RWPE2 (cell line): Measurements from ENCODE around the gene ITPR3.

Experiments
- ATAC-seq: fragments of 200-7000 bp; cut with Tn5 transposase; 3 replicates; pipeline ENCODE4 v1.9.1; 2021; ENCODE audit warnings: low read depth
- DNase-seq: peaks from one replicate; pipeline ENCODE4 v3.0.0-alpha.2; 2020; ENCODE audit warnings: low spot score
- H3K27ac ChIP-seq: fragments of 450-650 bp; 2 replicates; pipeline ENCODE4 v1.5.1; 2017; ENCODE audit warnings: mild to moderate bottlenecking; ENCODE audit not compliant: poor library complexity, severe bottlenecking
- H3K27me3 ChIP-seq: fragments of 250-450 bp; sonication (Bioruptor Pico); 2 replicates; pipeline ENCODE4 v1.5.1; 2021; ENCODE audit warnings: mild to moderate bottlenecking, moderate library complexity; ENCODE audit not compliant: insufficient read depth, poor library complexity, severe bottlenecking
- H3K36me3 ChIP-seq: fragments of 250-450 bp; sonication (Bioruptor Pico); 2 replicates; pipeline ENCODE4 v1.5.1; 2020; ENCODE audit warnings: low read depth, mild to moderate bottlenecking, moderate library complexity
- H3K4me1 ChIP-seq: fragments of 250-450 bp; sonication (Bioruptor Pico); 2 replicates; pipeline ENCODE4 v1.5.1; 2021; ENCODE audit warnings: mild to moderate bottlenecking, moderate library complexity; ENCODE audit not compliant: insufficient read depth, poor library complexity, severe bottlenecking
- H3K4me3 ChIP-seq: fragments of 250-450 bp; sonication (Bioruptor Pico); 2 replicates; pipeline ENCODE4 v1.5.1; 2021; ENCODE audit warnings: mild to moderate bottlenecking, moderate library complexity; ENCODE audit not compliant: severe bottlenecking
- H3K9me3 ChIP-seq: fragments of 250-450 bp; sonication (Bioruptor Pico); 2 replicates; pipeline ENCODE4 v1.5.1; 2021; ENCODE audit warnings: mild to moderate bottlenecking, moderate library complexity; ENCODE audit not compliant: severe bottlenecking
- TF ChIP-seq, protein P1 (sequence below): fragments of 450-650 bp; IDR thresholded peaks from one replicate; pipeline ENCODE4 v1.5.1; 2017; ENCODE audit warnings: mild to moderate bottlenecking, moderate library complexity; ENCODE audit not compliant: poor library complexity, severe bottlenecking

ITPR3 gene

GRCh38 chr6:33698494-33698893, 77.4 kb downstream of the ITPR3 start:
- Histone ChIP-seq H3K27me3 (no peaks in the 10 kb centered on the region), H3K9me3 (no peaks in the 10 kb centered on the region), H3K4me1 (peaks cover 32% of the 10 kb centered on the region), H3K27ac (no peak overlapping the region), H3K4me3 (no peak overlapping the region), H3K36me3 (peaks cover 91% of the 10 kb centered on the region)
- no peak for DNase-seq
- no peak for ATAC-seq
- TF ChIP-seq, protein P1, sequence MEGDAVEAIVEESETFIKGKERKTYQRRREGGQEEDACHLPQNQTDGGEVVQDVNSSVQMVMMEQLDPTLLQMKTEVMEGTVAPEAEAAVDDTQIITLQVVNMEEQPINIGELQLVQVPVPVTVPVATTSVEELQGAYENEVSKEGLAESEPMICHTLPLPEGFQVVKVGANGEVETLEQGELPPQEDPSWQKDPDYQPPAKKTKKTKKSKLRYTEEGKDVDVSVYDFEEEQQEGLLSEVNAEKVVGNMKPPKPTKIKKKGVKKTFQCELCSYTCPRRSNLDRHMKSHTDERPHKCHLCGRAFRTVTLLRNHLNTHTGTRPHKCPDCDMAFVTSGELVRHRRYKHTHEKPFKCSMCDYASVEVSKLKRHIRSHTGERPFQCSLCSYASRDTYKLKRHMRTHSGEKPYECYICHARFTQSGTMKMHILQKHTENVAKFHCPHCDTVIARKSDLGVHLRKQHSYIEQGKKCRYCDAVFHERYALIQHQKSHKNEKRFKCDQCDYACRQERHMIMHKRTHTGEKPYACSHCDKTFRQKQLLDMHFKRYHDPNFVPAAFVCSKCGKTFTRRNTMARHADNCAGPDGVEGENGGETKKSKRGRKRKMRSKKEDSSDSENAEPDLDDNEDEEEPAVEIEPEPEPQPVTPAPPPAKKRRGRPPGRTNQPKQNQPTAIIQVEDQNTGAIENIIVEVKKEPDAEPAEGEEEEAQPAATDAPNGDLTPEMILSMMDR, result no peak

DNA sequence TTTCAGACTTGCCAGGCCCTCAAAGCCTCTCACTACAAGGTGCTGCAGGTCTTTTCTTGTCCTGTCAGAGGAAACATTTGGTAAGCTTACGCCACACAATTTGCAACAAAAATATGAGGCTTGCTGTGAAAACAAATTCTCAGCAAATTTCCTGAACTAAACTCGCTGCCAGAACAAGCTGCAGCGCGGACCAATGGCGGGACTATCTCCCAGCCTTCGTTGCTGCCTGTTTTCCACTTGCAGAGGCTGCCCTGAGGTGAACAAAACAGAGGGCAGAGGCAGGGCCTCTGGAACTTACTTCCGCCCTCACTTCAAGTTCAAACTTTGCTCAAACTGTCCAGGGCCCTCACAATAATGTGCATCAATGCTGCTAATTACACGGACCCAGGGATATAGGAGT, 78.0 kb downstream of the ITPR3 start:
- H3K27me3 ChIP-seq, result no peaks in the 10 kb centered on the region
- DNase-seq (no peak), ATAC-seq (no peak)
- no peak overlapping the region for H3K4me3 ChIP-seq
- H3K36me3 ChIP-seq, result peaks cover 90% of the 10 kb centered on the region
- H3K9me3 ChIP-seq, result no peaks in the 10 kb centered on the region
- TF ChIP-seq, protein P1, result no peak
- no peak overlapping the region for H3K27ac ChIP-seq
- peaks cover 26% of the 10 kb centered on the region for H3K4me1 ChIP-seq

- Histone ChIP-seq H3K27ac (peak overlapping the region; percentile 13), H3K4me1 (peaks cover 20% of the 10 kb centered on the region), H3K36me3 (peaks cover 84% of the 10 kb centered on the region), H3K9me3 (no peaks in the 10 kb centered on the region), H3K27me3 (no peaks in the 10 kb centered on the region), H3K4me3 (no peak overlapping the region)
- DNase-seq (no peak), ATAC-seq (no peak)
- TF ChIP-seq, protein P1, result no peak
Measured at GRCh38 chr6:33699739-33700138, 78.6 kb downstream of the ITPR3 start.

DNA sequence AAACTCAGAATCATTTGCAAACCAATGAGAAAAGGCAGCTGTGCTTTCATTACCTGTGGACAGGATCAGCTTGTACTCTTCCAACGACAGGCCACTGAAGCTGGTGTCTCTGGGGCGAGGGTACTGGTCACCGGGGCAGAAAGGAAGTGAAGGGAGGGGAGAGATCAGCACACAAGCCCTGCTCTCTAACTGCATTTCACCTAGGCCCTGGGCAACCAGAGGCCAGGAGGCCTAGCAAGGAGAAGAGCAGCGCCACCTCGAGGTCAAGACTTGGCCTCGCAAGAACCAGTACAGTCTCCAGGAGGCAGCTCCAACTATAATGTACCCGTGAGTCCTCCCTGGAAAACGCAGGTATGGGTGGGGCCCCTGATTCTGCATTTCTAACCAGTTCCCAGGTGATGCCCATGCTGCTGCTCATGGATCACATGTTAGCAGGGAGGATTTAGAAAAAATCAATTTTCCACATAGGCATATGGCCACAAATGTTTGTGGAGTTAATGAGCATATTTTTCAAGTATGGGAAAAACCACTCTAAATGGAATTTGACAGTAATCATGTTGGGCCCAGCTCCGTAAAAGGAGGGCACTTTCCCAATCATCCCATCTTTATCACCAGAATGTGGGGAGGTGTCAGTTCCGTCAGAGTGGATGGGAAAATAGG, 79.4 kb downstream of the ITPR3 start:
- H3K4me3 ChIP-seq, result no peak overlapping the region
- no peaks in the 10 kb centered on the region for H3K9me3 ChIP-seq
- DNase-seq, result no peak
- no peaks in the 10 kb centered on the region for H3K27me3 ChIP-seq
- peaks cover 12% of the 10 kb centered on the region for H3K4me1 ChIP-seq
- H3K27ac ChIP-seq, result peak overlapping the region; percentile 13
- ATAC-seq, result peak; percentile 48
- TF ChIP-seq, protein P1, result peak; percentile 69
- peaks cover 77% of the 10 kb centered on the region for H3K36me3 ChIP-seq

DNA sequence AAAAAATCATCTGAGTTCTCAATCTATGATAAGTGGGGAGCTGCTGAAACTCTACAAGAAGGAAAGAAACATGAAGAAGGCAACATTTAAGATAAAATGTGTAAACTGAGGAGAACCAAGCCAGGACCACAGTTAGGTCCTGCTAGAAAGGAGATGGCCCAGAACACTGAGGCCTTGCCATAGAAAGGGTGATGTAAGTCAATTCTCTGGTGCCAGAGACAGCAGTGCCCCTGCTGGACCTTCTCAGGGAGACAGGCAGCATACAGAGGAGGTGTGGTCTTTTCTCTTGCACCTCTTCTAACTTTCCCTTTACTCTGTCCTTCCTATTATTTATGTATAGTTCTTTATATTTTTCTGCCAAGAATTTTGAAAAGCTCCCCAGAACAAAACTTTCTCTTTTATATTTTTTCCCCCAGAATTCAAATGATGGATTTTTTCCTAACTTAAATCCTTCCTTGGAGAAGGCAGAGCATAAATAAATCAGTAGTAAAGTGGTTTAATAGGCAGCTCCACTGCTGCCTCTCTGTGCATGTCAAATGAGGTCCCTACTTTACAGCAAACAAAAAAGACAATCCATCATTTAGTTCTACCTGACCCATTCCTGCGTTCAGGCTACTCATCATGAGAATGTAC, 81.3 kb downstream of the ITPR3 start:
- Histone ChIP-seq H3K36me3 (peaks cover 64% of the 10 kb centered on the region), H3K9me3 (no peaks in the 10 kb centered on the region), H3K4me1 (no peaks in the 10 kb centered on the region), H3K27ac (no peak overlapping the region), H3K4me3 (no peak overlapping the region), H3K27me3 (no peaks in the 10 kb centered on the region)
- ATAC-seq (peak; percentile 68), DNase-seq (no peak)
- TF ChIP-seq, protein P1, result peak; percentile 55
